Ishikawa (cell line): ENCODE results near the gene RABGAP1L.

Source experiments
- CEBPB ChIP-seq: IDR thresholded peaks from 2 replicates; pipeline ENCODE4 v1.6.1; 2012
- CREB1 ChIP-seq: IDR thresholded peaks from 2 replicates; pipeline ENCODE4 v1.6.1; 2012; ENCODE audit warnings: low read depth
- EGR1 ChIP-seq: IDR thresholded peaks from 2 replicates; pipeline ENCODE4 v1.6.1; 2012
- EP300 ChIP-seq: IDR thresholded peaks from 2 replicates; pipeline ENCODE4 v1.6.1; 2012; ENCODE audit warnings: borderline replicate concordance
- FOXM1 ChIP-seq: IDR thresholded peaks from 2 replicates; pipeline ENCODE4 v1.6.1; 2012; ENCODE audit warnings: low read depth, borderline replicate concordance
- NFIC ChIP-seq: IDR thresholded peaks from 2 replicates; pipeline ENCODE4 v1.6.1; 2012
- RAD21 ChIP-seq: IDR thresholded peaks from 2 replicates; pipeline ENCODE4 v1.6.1; 2012; ENCODE audit warnings: low read depth
- TAF1 ChIP-seq: IDR thresholded peaks from 2 replicates; pipeline ENCODE4 v1.6.1; 2012; ENCODE audit warnings: low read depth, mild to moderate bottlenecking
- TCF12 ChIP-seq: IDR thresholded peaks from 2 replicates; pipeline ENCODE4 v1.6.1; 2012; ENCODE audit warnings: low read depth
- TEAD4 ChIP-seq: IDR thresholded peaks from 2 replicates; pipeline ENCODE4 v1.6.1; 2012
- YY1 ChIP-seq: IDR thresholded peaks from 2 replicates; pipeline ENCODE4 v1.6.1; 2012; ENCODE audit warnings: low read depth
- ZBTB7A ChIP-seq: IDR thresholded peaks from 2 replicates; pipeline ENCODE4 v1.6.1; 2012; ENCODE audit warnings: low read depth
- TF ChIP-seq, protein P1 (sequence below): IDR thresholded peaks from 2 replicates; pipeline ENCODE4 v1.6.1; 2012
- TF ChIP-seq, protein P2 (sequence below): IDR thresholded peaks from 2 replicates; pipeline ENCODE4 v1.6.1; 2012; ENCODE audit warnings: low read depth, mild to moderate bottlenecking
- TF ChIP-seq, protein P3 (sequence below): IDR thresholded peaks from 2 replicates; pipeline ENCODE4 v1.6.1; 2012

Gene RABGAP1L

GRCh38 chr1:174700314-174700713, 541.0 kb downstream of the RABGAP1L start:
- no peak for TF ChIP-seq YY1
- TF ChIP-seq, protein P1, sequence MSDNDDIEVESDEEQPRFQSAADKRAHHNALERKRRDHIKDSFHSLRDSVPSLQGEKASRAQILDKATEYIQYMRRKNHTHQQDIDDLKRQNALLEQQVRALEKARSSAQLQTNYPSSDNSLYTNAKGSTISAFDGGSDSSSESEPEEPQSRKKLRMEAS = no peak
- no peak for TF ChIP-seq CREB1
- TF ChIP-seq EGR1 = no peak
- TF ChIP-seq TEAD4 = no peak
- TF ChIP-seq TAF1 = no peak
- TF ChIP-seq TCF12 = no peak

GRCh38 chr1:174700775-174701174, 541.5 kb downstream of the RABGAP1L start:
- TF ChIP-seq NFIC (no peak), TAF1 (no peak), EGR1 (no peak)
- TF ChIP-seq, protein P2, sequence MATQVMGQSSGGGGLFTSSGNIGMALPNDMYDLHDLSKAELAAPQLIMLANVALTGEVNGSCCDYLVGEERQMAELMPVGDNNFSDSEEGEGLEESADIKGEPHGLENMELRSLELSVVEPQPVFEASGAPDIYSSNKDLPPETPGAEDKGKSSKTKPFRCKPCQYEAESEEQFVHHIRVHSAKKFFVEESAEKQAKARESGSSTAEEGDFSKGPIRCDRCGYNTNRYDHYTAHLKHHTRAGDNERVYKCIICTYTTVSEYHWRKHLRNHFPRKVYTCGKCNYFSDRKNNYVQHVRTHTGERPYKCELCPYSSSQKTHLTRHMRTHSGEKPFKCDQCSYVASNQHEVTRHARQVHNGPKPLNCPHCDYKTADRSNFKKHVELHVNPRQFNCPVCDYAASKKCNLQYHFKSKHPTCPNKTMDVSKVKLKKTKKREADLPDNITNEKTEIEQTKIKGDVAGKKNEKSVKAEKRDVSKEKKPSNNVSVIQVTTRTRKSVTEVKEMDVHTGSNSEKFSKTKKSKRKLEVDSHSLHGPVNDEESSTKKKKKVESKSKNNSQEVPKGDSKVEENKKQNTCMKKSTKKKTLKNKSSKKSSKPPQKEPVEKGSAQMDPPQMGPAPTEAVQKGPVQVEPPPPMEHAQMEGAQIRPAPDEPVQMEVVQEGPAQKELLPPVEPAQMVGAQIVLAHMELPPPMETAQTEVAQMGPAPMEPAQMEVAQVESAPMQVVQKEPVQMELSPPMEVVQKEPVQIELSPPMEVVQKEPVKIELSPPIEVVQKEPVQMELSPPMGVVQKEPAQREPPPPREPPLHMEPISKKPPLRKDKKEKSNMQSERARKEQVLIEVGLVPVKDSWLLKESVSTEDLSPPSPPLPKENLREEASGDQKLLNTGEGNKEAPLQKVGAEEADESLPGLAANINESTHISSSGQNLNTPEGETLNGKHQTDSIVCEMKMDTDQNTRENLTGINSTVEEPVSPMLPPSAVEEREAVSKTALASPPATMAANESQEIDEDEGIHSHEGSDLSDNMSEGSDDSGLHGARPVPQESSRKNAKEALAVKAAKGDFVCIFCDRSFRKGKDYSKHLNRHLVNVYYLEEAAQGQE = no peak

GRCh38 chr1:174701565-174701964, 542.2 kb downstream of the RABGAP1L start:
- no peak for TF ChIP-seq TAF1
- no peak for TF ChIP-seq CREB1
- TF ChIP-seq FOXM1 = no peak

- TF ChIP-seq ZBTB7A (no peak), EGR1 (no peak), TEAD4 (no peak), CREB1 (no peak), YY1 (no peak), TCF12 (no peak), EP300 (no peak), RAD21 (no peak), TAF1 (no peak), CEBPB (no peak), NFIC (no peak), FOXM1 (no peak)
- TF ChIP-seq, protein P3, sequence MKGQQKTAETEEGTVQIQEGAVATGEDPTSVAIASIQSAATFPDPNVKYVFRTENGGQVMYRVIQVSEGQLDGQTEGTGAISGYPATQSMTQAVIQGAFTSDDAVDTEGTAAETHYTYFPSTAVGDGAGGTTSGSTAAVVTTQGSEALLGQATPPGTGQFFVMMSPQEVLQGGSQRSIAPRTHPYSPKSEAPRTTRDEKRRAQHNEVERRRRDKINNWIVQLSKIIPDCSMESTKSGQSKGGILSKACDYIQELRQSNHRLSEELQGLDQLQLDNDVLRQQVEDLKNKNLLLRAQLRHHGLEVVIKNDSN = no peak
- TF ChIP-seq, protein P1 = no peak
- TF ChIP-seq, protein P2 = no peak
Observed at GRCh38 chr1:174702011-174702410, 542.7 kb downstream of the RABGAP1L start.

DNA sequence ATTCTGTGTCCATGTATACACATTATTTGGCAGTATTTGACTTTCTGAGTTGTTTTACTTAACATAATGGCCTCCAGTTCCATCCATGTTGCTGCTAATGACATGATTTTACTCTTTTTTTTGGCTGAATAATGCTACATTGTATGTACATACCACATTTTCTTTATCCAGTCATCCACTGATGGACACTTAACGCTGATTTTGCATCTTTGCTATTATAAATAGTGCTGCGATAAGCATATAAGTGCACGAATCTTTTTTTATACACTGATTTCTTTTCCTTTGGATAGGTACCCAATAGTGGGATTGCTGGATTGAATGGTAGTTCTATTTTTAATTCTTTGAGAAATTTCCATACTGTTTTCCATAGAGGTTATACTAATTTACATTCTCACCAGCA, 544.0 kb downstream of the RABGAP1L start:
- TF ChIP-seq RAD21 (no peak), TEAD4 (no peak), CEBPB (no peak), EP300 (no peak), CREB1 (no peak)

DNA sequence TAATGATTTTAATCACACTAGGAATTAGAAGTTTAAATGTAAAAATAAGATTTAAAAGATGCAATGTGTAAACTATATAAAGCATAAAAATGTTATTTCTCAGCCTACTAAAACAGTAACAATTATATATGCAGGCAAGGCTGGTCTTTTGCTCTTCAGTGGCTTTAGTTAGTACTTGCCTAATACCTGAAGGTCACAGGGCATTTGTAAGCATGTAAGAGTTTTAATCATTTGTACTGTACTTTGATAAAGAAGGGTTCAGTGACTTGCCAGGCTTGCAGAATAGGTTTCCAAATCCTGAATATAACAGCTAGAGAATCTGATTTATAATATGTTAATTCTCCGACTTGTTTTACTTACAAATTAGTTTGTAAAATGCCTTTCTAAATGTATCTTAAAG, 545.0 kb downstream of the RABGAP1L start:
- no peak for TF ChIP-seq FOXM1
- no peak for TF ChIP-seq EGR1
- no peak for TF ChIP-seq EP300
- no peak for TF ChIP-seq TCF12
- no peak for TF ChIP-seq TEAD4
- TF ChIP-seq CREB1 = no peak
- TF ChIP-seq ZBTB7A = no peak
- TF ChIP-seq YY1 = no peak
- TF ChIP-seq, protein P2 = no peak
- no peak for TF ChIP-seq TAF1
- no peak for TF ChIP-seq RAD21
- no peak for TF ChIP-seq CEBPB
- TF ChIP-seq NFIC = no peak
- TF ChIP-seq, protein P1 = no peak
- TF ChIP-seq, protein P3 = no peak
